GM12878 (cell line): Measurements from ENCODE around the gene FBXW8. TPM values are rescaled to one million over a fixed set of nuclear protein-coding genes. Genes with fewer than 3 reads are reported as not detected.

Experiments used
- ATAC-seq: fragments of 200-7000 bp; cut with Tn5 transposase; 3 replicates; pipeline ENCODE4 v1.9.1; 2020; ENCODE audit warnings: mild to moderate bottlenecking, moderate library complexity
- BruUV-seq: library from RNA; stranded (reverse); fragments of 400-500 nt; replicated peaks from 2 replicates; lab custom pipeline; 2021; lab: Mats Ljungman, UMichigan
- CTCF ChIA-PET: fragments of 300-600 bp; sonication (Branson Sonifier 250); formaldehyde crosslinking; extraction: SDS; loops from one replicate; lab custom pipeline; 2021; ENCODE audit warnings: inconsistent platforms; lab: Yijun Ruan, JAX
- POLR2A ChIA-PET: fragments of 350-600 bp; formaldehyde crosslinking; extraction: SDS; loops from one replicate; lab custom pipeline; 2021; ENCODE audit warnings: inconsistent platforms; lab: Charles Lee
- RAD21 ChIA-PET: fragments of 300-600 bp; sonication (Branson Sonifier 250); formaldehyde crosslinking; loops from one replicate; lab custom pipeline; 2023; ENCODE audit warnings: antibody characterized with exemption; ENCODE audit not compliant: unreplicated experiment; lab: Charles Lee
- SMC1A ChIA-PET: fragments of 300-600 bp; sonication (Branson Sonifier 250); formaldehyde crosslinking; loops from one replicate; lab custom pipeline; 2023; ENCODE audit not compliant: unreplicated experiment, uncharacterized antibody; lab: Charles Lee
- DNase-seq: peaks from one replicate; pipeline ENCODE4 v3.0.0-alpha.2; 2011; ENCODE audit warnings: low read depth, low spot score
- FAIRE-seq: peaks from 3 replicates; lab custom pipeline; 2011; peaks lifted over from hg19 to GRCh38; lab: Jason Lieb, UNC
- H2AFZ ChIP-seq: 2 replicates; pipeline ENCODE4 v1.6.0; 2011; ENCODE audit warnings: low read depth, low read length, control low read depth; ENCODE audit not compliant: control insufficient read depth
- H3K27ac ChIP-seq: 2 replicates; pipeline ENCODE4 v1.5.1; 2011; ENCODE audit warnings: control low read depth; ENCODE audit not compliant: control insufficient read depth, insufficient read depth
- H3K27me3 ChIP-seq, 2 experiments: replicated peaks in 1 of 2; 2 replicates each; pipeline versions ENCODE4 v1.6.0 to v1.6.1; 2011; ENCODE audit warnings: low read length in 1 of 2; ENCODE audit not compliant: control insufficient read depth in 2 of 2, insufficient read depth in 2 of 2
- H3K36me3 ChIP-seq, 2 experiments: 2 replicates each; pipeline ENCODE4 v1.5.1; 2011; ENCODE audit warnings: low read length in 1 of 2; ENCODE audit not compliant: control insufficient read depth in 2 of 2, insufficient read depth in 2 of 2
- H3K4me1 ChIP-seq: 2 replicates; pipeline ENCODE4 v1.6.1; 2011; ENCODE audit warnings: mild to moderate bottlenecking, low read length, moderate library complexity, mixed read lengths; ENCODE audit not compliant: control insufficient read depth, insufficient read depth
- H3K4me2 ChIP-seq: 2 replicates; pipeline ENCODE4 v1.6.0; 2011; ENCODE audit warnings: control low read depth; ENCODE audit not compliant: control insufficient read depth, insufficient read depth
- H3K4me3 ChIP-seq: fragments of 200-600 bp; sonication (generic); 2 replicates; pipeline ENCODE4 v1.5.1; 2016
- H3K79me2 ChIP-seq: 2 replicates; pipeline ENCODE4 v1.6.0; 2011; ENCODE audit warnings: low read length; ENCODE audit not compliant: control insufficient read depth, insufficient read depth
- H3K9ac ChIP-seq: 2 replicates; pipeline ENCODE4 v1.8.0; 2011; ENCODE audit warnings: low read length, control low read depth, mixed read lengths; ENCODE audit not compliant: control insufficient read depth, insufficient read depth
- H3K9me3 ChIP-seq: replicated peaks from 3 replicates; pipeline ENCODE4 v1.5.1; 2011; ENCODE audit warnings: mild to moderate bottlenecking, low read length; ENCODE audit not compliant: control insufficient read depth, insufficient read depth
- H4K20me1 ChIP-seq: 2 replicates; pipeline ENCODE4 v1.6.0; 2011; ENCODE audit not compliant: control insufficient read depth, insufficient read depth
- BMI1 ChIP-seq: fragments of 450-650 bp; IDR thresholded peaks from 2 replicates; pipeline ENCODE4 v1.6.1; 2016; ENCODE audit warnings: mild to moderate bottlenecking, moderate library complexity, borderline replicate concordance
- CBX3 ChIP-seq: fragments of 200-600 bp; sonication (generic); IDR thresholded peaks from 2 replicates; pipeline ENCODE4 v1.6.1; 2016; ENCODE audit warnings: low read depth, borderline replicate concordance
- CHD1 ChIP-seq: IDR thresholded peaks from 2 replicates; pipeline ENCODE4 v1.6.1; 2012; ENCODE audit warnings: low read depth, low read length, improper control_type of control experiment
- CREB1 ChIP-seq: IDR thresholded peaks from 2 replicates; pipeline ENCODE4 v1.6.1; 2012; ENCODE audit warnings: low read depth, mild to moderate bottlenecking, inconsistent platforms
- DPF2 ChIP-seq: fragments of 450-650 bp; IDR thresholded peaks from 2 replicates; pipeline ENCODE4 v1.6.1; 2017; ENCODE audit warnings: mild to moderate bottlenecking
- EP300 ChIP-seq, 2 experiments: fragments of 150-350 bp in 1 of 2; IDR thresholded peaks; 2 replicates each; pipeline ENCODE4 v1.6.1; 2011 to 2012; ENCODE audit warnings: low read depth in 2 of 2, low read length in 2 of 2, borderline replicate concordance in 1 of 2, improper control_type of control experiment in 1 of 2, inconsistent platforms in 1 of 2; ENCODE audit not compliant: control insufficient read depth in 1 of 2
- ETV6 ChIP-seq, 2 experiments: fragments of 450-650 bp in 1 of 2; IDR thresholded peaks in 1 of 2; conservative IDR thresholded peaks in 1 of 2; 2 replicates each; pipeline ENCODE4 v1.6.1; 2014; ENCODE audit warnings: antibody characterized with exemption in 1 of 2, borderline replicate concordance in 1 of 2, low read depth in 1 of 2, mild to moderate bottlenecking in 1 of 2, moderate library complexity in 1 of 2
- GABPA ChIP-seq: IDR thresholded peaks from 2 replicates; pipeline ENCODE4 v1.6.1; 2014; ENCODE audit warnings: antibody characterized with exemption, low read depth, mild to moderate bottlenecking, inconsistent platforms
- IKZF2 ChIP-seq, 2 experiments: fragments of 450-650 bp; IDR thresholded peaks; 2 replicates each; pipeline ENCODE4 v1.6.1; 2017; ENCODE audit warnings: mild to moderate bottlenecking in 2 of 2, moderate library complexity in 2 of 2
- IRF4 ChIP-seq: IDR thresholded peaks from 2 replicates; pipeline ENCODE4 v1.6.1; 2011; ENCODE audit warnings: low read depth, low read length
- NR2F1 ChIP-seq: fragments of 450-650 bp; conservative IDR thresholded peaks from 2 replicates; pipeline ENCODE4 v1.6.1; 2017; ENCODE audit warnings: mild to moderate bottlenecking
- POLR2AphosphoS2 ChIP-seq: IDR thresholded peaks from 2 replicates; pipeline ENCODE4 v1.6.1; 2011; ENCODE audit warnings: low read depth, mild to moderate bottlenecking, low read length, improper control_type of control experiment, moderate library complexity
- RBBP5 ChIP-seq: fragments of 200-600 bp; sonication (generic); conservative IDR thresholded peaks from 2 replicates; pipeline ENCODE4 v1.6.1; 2016
- SRF ChIP-seq, 2 experiments: IDR thresholded peaks; 2 replicates each; pipeline ENCODE4 v1.6.1; 2011; ENCODE audit warnings: low read depth in 2 of 2, low read length in 2 of 2, mild to moderate bottlenecking in 1 of 2, moderate library complexity in 1 of 2
- TCF7 ChIP-seq: IDR thresholded peaks from 2 replicates; pipeline ENCODE4 v1.6.1; 2014; ENCODE audit warnings: antibody characterized with exemption, borderline replicate concordance
- YBX1 ChIP-seq: fragments of 450-650 bp; IDR thresholded peaks from 2 replicates; pipeline ENCODE4 v1.6.1; 2016; ENCODE audit warnings: antibody characterized with exemption
- ZZZ3 ChIP-seq: IDR thresholded peaks from 2 replicates; pipeline ENCODE4 v1.6.1; 2011; ENCODE audit warnings: low read depth; ENCODE audit not compliant: control insufficient read depth, insufficient read length
- WGBS: methylation state at CpG from one replicate; pipeline ENCODE4 v1.1.6; 2016; ENCODE audit warnings: low lambda C conversion rate; ENCODE audit not compliant: insufficient replicate concordance, insufficient coverage; ENCODE audit errors: missing lambda C conversion rate; 5-methylcytosine and 5-hydroxymethylcytosine counted together
- in situ Hi-C: fragments of 300-500 bp; cut with MboI; formaldehyde crosslinking; loops from 9 replicates; pipeline ENCODE4 v1.14.3; 2018; ENCODE audit warnings: mixed read lengths
- intact Hi-C: fragments of 100-400 bp; cut with micrococcal nuclease; formaldehyde crosslinking; loops from one replicate; pipeline ENCODE4 v1.14.2; 2022; ENCODE audit not compliant: unreplicated experiment
- polyA plus RNA-seq, 11 experiments: library from polyadenylated mRNA; depleted of rRNA in 4 of 11; unstranded in 6 of 11; stranded (reverse) in 5 of 11; fragments of >200 nt; fragmentation: Nextera tagmentation in 4 of 11; fragmentation: Illumina TruSeq in 1 of 11; extraction: Ambion mirVana in 4 of 11; extraction: Trizol in 1 of 11; gene quantifications; 1 replicate in 1 of 11; 2 replicates in 10 of 11; pipeline versions ENCODE4 v1.2.1 to v1.2.3, GENCODE V29; 2011 to 2016; ENCODE audit warnings: inconsistent platforms in 2 of 11, missing spikeins in 2 of 11, low read depth in 1 of 11
- total RNA-seq, 4 experiments: library from RNA; depleted of rRNA in 3 of 4; stranded (reverse); fragments of >200 nt in 3 of 4; fragmentation: Illumina TruSeq in 1 of 4; extraction: Trizol in 1 of 4; gene quantifications; 2 replicates each; pipeline versions ENCODE4 v1.2.1 to v1.2.3, GENCODE V29; 2013 to 2021
- TF ChIP-seq, protein P1 (sequence below): fragments of 450-650 bp; IDR thresholded peaks from 2 replicates; pipeline ENCODE4 v1.6.1; 2017; ENCODE audit warnings: antibody characterized with exemption, mild to moderate bottlenecking, moderate library complexity
- TF ChIP-seq, protein P2 (sequence below): IDR thresholded peaks from 2 replicates; pipeline ENCODE4 v1.6.1; 2011; ENCODE audit warnings: borderline replicate concordance, low read depth, mild to moderate bottlenecking, moderate library complexity, mixed read lengths, low read length; ENCODE audit not compliant: insufficient read depth; ENCODE audit errors: extremely low read length

FBXW8 gene
- total and polyA plus RNA-seq, 10 of the 15 experiments (the other 5 are each of a cell fraction or from before 2014, with no cell fraction given): 0.49 to 7.5 (median 4.4) TPM

DNA sequence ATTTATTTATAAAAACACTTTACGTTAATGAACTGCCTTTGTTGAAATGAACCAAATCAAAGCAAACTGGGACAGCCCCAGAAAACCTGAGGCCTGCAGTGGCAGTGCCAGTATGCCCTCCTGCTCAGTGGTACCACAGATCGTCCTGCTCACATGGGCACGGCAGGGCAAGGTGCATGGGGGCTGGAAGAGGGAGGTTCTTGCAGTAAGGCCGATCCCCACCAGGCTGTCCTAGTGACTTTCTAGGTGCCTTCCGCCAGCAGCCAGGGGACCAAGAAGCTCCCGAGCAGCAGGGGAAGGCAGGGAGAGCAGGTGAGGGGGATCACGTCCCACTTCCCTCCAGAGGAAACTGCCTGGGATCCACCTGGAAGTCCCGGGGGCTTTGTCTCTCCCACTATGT lies 124.5 kb downstream of the FBXW8 start:
- H3K9me3 ChIP-seq: no peaks in the 10 kb centered on the region
- H3K36me3 ChIP-seq: no peaks in the 10 kb centered on the region
- H3K79me2 ChIP-seq: no peaks in the 10 kb centered on the region
- H3K9ac ChIP-seq: no peak overlapping the region
- DNase-seq: no peak
- intact Hi-C loops: no loop called here
- SMC1A ChIA-PET: no interaction called here
- no peak overlapping the region for H3K27ac ChIP-seq
- no TSS peak for BruUV-seq
- CTCF ChIA-PET: interaction anchor here (2.1 kb wide), 1 partner anchor 8 kb away, joined by 9 read pairs; no protein-coding TSS in a partner anchor
- in situ Hi-C loops: no loop called here
- H2AFZ ChIP-seq: no peak overlapping the region
- peaks cover 0 to 4% of the 10 kb centered on the region in 2 experiments; a peak in 1 of 4 replicates for H3K27me3 ChIP-seq
- H4K20me1 ChIP-seq: no peaks in the 10 kb centered on the region
- 79% methylated on average over 8 of the region's 8 CpGs for WGBS
- no peak overlapping the region for H3K4me2 ChIP-seq
- no peak for ATAC-seq
- RAD21 ChIA-PET: no interaction called here
- no peak for FAIRE-seq
- POLR2A ChIA-PET: no interaction called here
- TF ChIP-seq RBBP5 (no peak), ETV6 (conservative IDR thresholded peaks at IDR 0.05 in 1 of 2, IDR thresholded peaks at IDR 0.05 in 1 of 2; ENCODE audit: borderline replicate concordance in 1 of 2, low read depth in 1 of 2) (no peak), NR2F1 (no peak), IRF4 (no peak), YBX1 (no peak), IKZF2 (IDR thresholded peaks at IDR 0.05) (no peak), TCF7 (no peak), POLR2AphosphoS2 (no peak), GABPA (no peak), CHD1 (no peak), SRF (IDR thresholded peaks at IDR 0.05; ENCODE audit: low read depth in 2 of 2, low read length in 2 of 2) (no peak), DPF2 (no peak), EP300 (IDR thresholded peaks at IDR 0.05; ENCODE audit: borderline replicate concordance in 1 of 2, control insufficient read depth in 1 of 2, low read depth in 2 of 2, low read length in 2 of 2) (no peak), CBX3 (no peak), CREB1 (no peak), ZZZ3 (no peak), BMI1 (no peak)
- TF ChIP-seq, protein P1, sequence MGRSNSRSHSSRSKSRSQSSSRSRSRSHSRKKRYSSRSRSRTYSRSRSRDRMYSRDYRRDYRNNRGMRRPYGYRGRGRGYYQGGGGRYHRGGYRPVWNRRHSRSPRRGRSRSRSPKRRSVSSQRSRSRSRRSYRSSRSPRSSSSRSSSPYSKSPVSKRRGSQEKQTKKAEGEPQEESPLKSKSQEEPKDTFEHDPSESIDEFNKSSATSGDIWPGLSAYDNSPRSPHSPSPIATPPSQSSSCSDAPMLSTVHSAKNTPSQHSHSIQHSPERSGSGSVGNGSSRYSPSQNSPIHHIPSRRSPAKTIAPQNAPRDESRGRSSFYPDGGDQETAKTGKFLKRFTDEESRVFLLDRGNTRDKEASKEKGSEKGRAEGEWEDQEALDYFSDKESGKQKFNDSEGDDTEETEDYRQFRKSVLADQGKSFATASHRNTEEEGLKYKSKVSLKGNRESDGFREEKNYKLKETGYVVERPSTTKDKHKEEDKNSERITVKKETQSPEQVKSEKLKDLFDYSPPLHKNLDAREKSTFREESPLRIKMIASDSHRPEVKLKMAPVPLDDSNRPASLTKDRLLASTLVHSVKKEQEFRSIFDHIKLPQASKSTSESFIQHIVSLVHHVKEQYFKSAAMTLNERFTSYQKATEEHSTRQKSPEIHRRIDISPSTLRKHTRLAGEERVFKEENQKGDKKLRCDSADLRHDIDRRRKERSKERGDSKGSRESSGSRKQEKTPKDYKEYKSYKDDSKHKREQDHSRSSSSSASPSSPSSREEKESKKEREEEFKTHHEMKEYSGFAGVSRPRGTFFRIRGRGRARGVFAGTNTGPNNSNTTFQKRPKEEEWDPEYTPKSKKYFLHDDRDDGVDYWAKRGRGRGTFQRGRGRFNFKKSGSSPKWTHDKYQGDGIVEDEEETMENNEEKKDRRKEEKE: no peak
- TF ChIP-seq, protein P2, sequence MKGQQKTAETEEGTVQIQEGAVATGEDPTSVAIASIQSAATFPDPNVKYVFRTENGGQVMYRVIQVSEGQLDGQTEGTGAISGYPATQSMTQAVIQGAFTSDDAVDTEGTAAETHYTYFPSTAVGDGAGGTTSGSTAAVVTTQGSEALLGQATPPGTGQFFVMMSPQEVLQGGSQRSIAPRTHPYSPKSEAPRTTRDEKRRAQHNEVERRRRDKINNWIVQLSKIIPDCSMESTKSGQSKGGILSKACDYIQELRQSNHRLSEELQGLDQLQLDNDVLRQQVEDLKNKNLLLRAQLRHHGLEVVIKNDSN: no peak
- no peaks in the 10 kb centered on the region; the same call in 1 of the 2 replicates for H3K4me1 ChIP-seq
- no peak overlapping the region for H3K4me3 ChIP-seq
